HL-60/S4 (cell line): ENCODE results near the gene KCNK1.

ENCODE experiments used
- in situ Hi-C: fragments of 300-500 bp; cut with MboI; formaldehyde crosslinking; loops from 2 replicates; pipeline ENCODE4 v1.14.3; 2022; ENCODE audit warnings: low sequenced_read_pairs

Gene KCNK1

GRCh38 chr1:233635765-233636502 is 22.0 kb downstream of the KCNK1 start:
- in situ Hi-C loops = no loop called here

GRCh38 chr1:233636503-233636877 is 22.6 kb downstream of the KCNK1 start:
- in situ Hi-C loops = no loop called here

- in situ Hi-C loops = no loop called here
Observed at GRCh38 chr1:233638513-233638912, 24.6 kb downstream of the KCNK1 start.

GRCh38 chr1:233639611-233640010 is 25.7 kb downstream of the KCNK1 start:
- in situ Hi-C loops = no loop called here

- in situ Hi-C loops = no loop called here
Observed at GRCh38 chr1:233640179-233640578, 26.3 kb downstream of the KCNK1 start.

- in situ Hi-C loops = no loop called here
Observed at GRCh38 chr1:233641029-233641428, 27.1 kb downstream of the KCNK1 start.

GRCh38 chr1:233647073-233647472 is 33.2 kb downstream of the KCNK1 start:
- in situ Hi-C loops = no loop called here

GRCh38 chr1:233647636-233648035 is 33.7 kb downstream of the KCNK1 start:
- in situ Hi-C loops = no loop called here

GRCh38 chr1:233651061-233651460 is 37.2 kb downstream of the KCNK1 start:
- in situ Hi-C loops = no loop called here

- in situ Hi-C loops = no loop called here
Observed at GRCh38 chr1:233651563-233652233, 37.8 kb downstream of the KCNK1 start.

GRCh38 chr1:233652526-233652925 is 38.6 kb downstream of the KCNK1 start:
- in situ Hi-C loops = no loop called here

- in situ Hi-C loops = no loop called here
Observed at GRCh38 chr1:233654658-233655280, 40.9 kb downstream of the KCNK1 start.

GRCh38 chr1:233655301-233655740 is 41.4 kb downstream of the KCNK1 start:
- in situ Hi-C loops = no loop called here

GRCh38 chr1:233656032-233656635 is 42.2 kb downstream of the KCNK1 start:
- in situ Hi-C loops = no loop called here

GRCh38 chr1:233656687-233657086 is 42.8 kb downstream of the KCNK1 start:
- in situ Hi-C loops = no loop called here

- in situ Hi-C loops = no loop called here
Observed at GRCh38 chr1:233657466-233657865, 43.6 kb downstream of the KCNK1 start.

- in situ Hi-C loops = no loop called here
Observed at GRCh38 chr1:233659495-233659894, 45.6 kb downstream of the KCNK1 start.

- in situ Hi-C loops = no loop called here
Observed at GRCh38 chr1:233661376-233662159, 47.7 kb downstream of the KCNK1 start.

GRCh38 chr1:233662575-233663304 is 48.8 kb downstream of the KCNK1 start:
- in situ Hi-C loops = no loop called here

GRCh38 chr1:233664253-233664652 is 50.3 kb downstream of the KCNK1 start:
- in situ Hi-C loops = no loop called here
